ENCODE results near the gene PSMD12. TPM values are rescaled to one million over a fixed set of nuclear protein-coding genes. Genes with fewer than 3 reads are reported as not detected.

The PSMD12 gene
- total RNA-seq, 1 experiment from 2014 or later, result 192 TPM

DNA sequence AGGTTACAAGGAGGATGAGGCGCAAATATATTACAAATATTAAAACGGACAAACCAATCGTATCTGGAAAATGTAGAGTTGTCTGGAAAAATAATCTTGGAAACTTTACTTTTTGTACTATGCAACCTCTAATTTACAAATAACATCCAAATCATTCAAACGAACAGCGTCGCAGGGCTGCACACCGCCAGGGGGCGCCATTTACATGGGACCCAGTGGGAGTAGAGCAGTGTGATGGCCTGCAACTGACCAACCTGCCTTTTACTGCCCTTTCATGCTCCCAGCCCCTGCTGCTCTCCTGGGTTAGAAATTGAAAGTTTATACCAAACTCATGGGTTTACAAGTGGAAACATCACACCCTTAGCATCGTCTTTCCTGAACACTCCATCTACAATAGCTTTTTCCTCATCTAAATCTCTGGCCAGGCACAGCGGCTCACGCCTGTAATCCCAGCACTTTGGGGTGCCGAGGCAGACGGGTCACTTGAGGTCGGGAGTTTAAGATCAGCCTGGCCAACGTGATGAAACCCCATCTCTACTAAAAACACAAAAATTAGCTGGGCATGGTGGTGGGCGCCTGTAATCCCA lies 20.7 kb upstream of the PSMD12 start:
- CTCF ChIA-PET, result interaction anchor here (0.5 to 3.6 kb wide), 4 partner anchors 9 to 215 kb away, joined by 3 to 27 read pairs (median 3); no protein-coding TSS in a partner anchor
- DNase-seq (ENCODE audit: low spot score), result peak; percentile 73
- POLR2A ChIA-PET (ENCODE audit: low non-redundant PET), result no interaction called here
- Histone ChIP-seq H3K27ac (ENCODE audit: low read depth, low read length, poor library complexity, severe bottlenecking) (no peak overlapping the region), H3K36me3 (ENCODE audit: insufficient read depth, low read length, poor library complexity, severe bottlenecking) (no peaks in the 10 kb centered on the region), H3K4me3 (ENCODE audit: low read depth, low read length, poor library complexity, severe bottlenecking) (no peak overlapping the region), H3K9me3 (ENCODE audit: low read depth, low read length, poor library complexity, severe bottlenecking) (no peaks in the 10 kb centered on the region), H3K4me1 (ENCODE audit: insufficient read depth, low read length, poor library complexity, severe bottlenecking) (peaks cover 12% of the 10 kb centered on the region), H3K27me3 (replicated peaks; ENCODE audit: insufficient read depth, low read depth, low read length, poor library complexity) (no peaks in the 10 kb centered on the region)
- TF ChIP-seq, protein P1, sequence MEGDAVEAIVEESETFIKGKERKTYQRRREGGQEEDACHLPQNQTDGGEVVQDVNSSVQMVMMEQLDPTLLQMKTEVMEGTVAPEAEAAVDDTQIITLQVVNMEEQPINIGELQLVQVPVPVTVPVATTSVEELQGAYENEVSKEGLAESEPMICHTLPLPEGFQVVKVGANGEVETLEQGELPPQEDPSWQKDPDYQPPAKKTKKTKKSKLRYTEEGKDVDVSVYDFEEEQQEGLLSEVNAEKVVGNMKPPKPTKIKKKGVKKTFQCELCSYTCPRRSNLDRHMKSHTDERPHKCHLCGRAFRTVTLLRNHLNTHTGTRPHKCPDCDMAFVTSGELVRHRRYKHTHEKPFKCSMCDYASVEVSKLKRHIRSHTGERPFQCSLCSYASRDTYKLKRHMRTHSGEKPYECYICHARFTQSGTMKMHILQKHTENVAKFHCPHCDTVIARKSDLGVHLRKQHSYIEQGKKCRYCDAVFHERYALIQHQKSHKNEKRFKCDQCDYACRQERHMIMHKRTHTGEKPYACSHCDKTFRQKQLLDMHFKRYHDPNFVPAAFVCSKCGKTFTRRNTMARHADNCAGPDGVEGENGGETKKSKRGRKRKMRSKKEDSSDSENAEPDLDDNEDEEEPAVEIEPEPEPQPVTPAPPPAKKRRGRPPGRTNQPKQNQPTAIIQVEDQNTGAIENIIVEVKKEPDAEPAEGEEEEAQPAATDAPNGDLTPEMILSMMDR (conservative IDR thresholded peaks at IDR 0.05; ENCODE audit: low read depth, low read length), result peak; percentile 97
- no peak for TF ChIP-seq EZH2 (IDR thresholded peaks at IDR 0.05; ENCODE audit: borderline replicate concordance, low read depth, low read length, poor library complexity, severe bottlenecking)
- BruUV-seq (replicated peaks), result no TSS peak
- intact Hi-C loops (cut with micrococcal nuclease; ENCODE audit: unreplicated experiment), result loop anchor here (1.0 kb wide), 1 partner anchor 88 kb away; no protein-coding TSS in a partner anchor

DNA sequence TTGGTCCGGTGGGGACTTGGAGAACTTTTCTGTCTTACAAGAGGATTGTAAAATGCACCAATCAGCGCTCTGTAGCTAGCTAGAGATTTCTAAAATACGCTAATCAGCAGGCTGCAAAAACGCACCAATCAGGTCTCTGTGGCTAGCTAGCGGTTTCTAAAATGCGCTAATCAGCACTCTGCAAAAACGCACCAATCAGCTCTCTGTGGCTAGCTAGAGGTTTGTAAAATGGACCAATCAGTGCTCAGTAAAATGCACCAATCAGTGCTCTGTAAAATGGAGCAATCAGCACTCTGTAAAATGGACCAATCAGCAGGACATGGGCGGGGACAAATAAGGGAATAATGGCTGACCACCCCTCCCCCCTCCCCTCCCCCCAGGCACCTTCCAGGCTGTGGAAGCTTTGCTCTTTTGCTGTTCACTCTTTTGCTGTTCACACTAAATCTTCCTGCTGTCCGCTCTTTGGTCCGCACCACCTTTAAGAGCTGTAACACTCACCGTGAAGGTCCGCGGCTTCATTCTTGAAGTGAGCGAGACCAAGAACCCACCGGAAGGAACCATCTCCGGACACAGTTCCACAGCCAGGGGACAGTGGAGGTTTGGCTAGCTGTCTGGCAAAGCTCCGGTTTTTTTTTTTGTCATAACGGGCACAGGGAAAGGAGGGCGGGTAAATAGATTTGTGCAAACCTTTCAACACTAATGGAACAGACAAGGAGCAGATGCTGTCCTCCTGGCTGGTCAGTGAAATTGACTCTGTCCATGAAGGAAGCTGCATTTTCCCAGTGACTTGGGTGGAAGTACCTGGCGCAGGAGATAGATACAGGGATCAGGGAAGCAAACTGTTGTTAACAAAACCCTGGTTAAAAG lies 19.0 kb upstream of the PSMD12 start:
- POLR2A ChIA-PET (ENCODE audit: low non-redundant PET), result no interaction called here
- CTCF ChIA-PET, result interaction anchor here (0.6 kb wide), 1 partner anchor 239 kb away, joined by 3 read pairs; no protein-coding TSS in a partner anchor
- DNase-seq (ENCODE audit: low spot score), result no peak

DNA sequence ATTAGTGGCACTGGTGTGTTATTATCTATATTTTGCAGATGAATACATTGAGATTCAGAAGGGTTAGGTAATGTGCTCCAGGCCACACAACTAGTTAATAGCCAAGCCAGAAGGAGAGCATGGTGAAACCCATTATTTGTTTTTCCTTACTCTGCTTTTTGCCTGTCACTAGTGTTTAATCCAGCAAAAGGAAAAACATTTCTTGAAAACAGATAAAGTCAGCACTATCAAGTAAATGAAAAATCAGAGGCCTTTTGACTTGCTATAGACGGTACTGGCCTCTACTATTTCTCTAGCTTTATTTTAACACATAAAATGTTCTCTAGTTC lies 15.5 kb upstream of the PSMD12 start:
- Histone ChIP-seq H3K9me3 (ENCODE audit: low read depth, low read length, poor library complexity, severe bottlenecking) (no peaks in the 10 kb centered on the region), H3K4me1 (ENCODE audit: insufficient read depth, low read length, poor library complexity, severe bottlenecking) (no peaks in the 10 kb centered on the region), H3K27me3 (replicated peaks; ENCODE audit: insufficient read depth, low read depth, low read length, poor library complexity) (no peaks in the 10 kb centered on the region), H3K4me3 (ENCODE audit: low read depth, low read length, poor library complexity, severe bottlenecking) (no peak overlapping the region), H3K36me3 (ENCODE audit: insufficient read depth, low read length, poor library complexity, severe bottlenecking) (no peaks in the 10 kb centered on the region), H3K27ac (ENCODE audit: low read depth, low read length, poor library complexity, severe bottlenecking) (no peak overlapping the region)
- no peak for DNase-seq (ENCODE audit: low spot score)
- POLR2A ChIA-PET (ENCODE audit: low non-redundant PET), result no interaction called here
- no TSS peak for BruUV-seq (replicated peaks)
- TF ChIP-seq, protein P1 (conservative IDR thresholded peaks at IDR 0.05; ENCODE audit: low read depth, low read length), result no peak
- no peak for TF ChIP-seq EZH2 (IDR thresholded peaks at IDR 0.05; ENCODE audit: borderline replicate concordance, low read depth, low read length, poor library complexity, severe bottlenecking)
- intact Hi-C loops (cut with micrococcal nuclease; ENCODE audit: unreplicated experiment), result no loop called here
- CTCF ChIA-PET, result interaction anchor here (1.7 kb wide), 1 partner anchor 94 kb away, joined by 3 read pairs; no protein-coding TSS in a partner anchor

More for the DNA sequence above, 19.0 kb upstream of the PSMD12 start:
- Histone ChIP-seq H3K9me3 (ENCODE audit: low read depth, low read length, poor library complexity, severe bottlenecking) (no peaks in the 10 kb centered on the region), H3K4me1 (ENCODE audit: insufficient read depth, low read length, poor library complexity, severe bottlenecking) (peaks cover 4% of the 10 kb centered on the region), H3K4me3 (ENCODE audit: low read depth, low read length, poor library complexity, severe bottlenecking) (no peak overlapping the region), H3K27me3 (replicated peaks; ENCODE audit: insufficient read depth, low read depth, low read length, poor library complexity) (no peaks in the 10 kb centered on the region), H3K36me3 (ENCODE audit: insufficient read depth, low read length, poor library complexity, severe bottlenecking) (no peaks in the 10 kb centered on the region), H3K27ac (ENCODE audit: low read depth, low read length, poor library complexity, severe bottlenecking) (no peak overlapping the region)
- no peak for TF ChIP-seq EZH2 (IDR thresholded peaks at IDR 0.05; ENCODE audit: borderline replicate concordance, low read depth, low read length, poor library complexity, severe bottlenecking)
- TF ChIP-seq, protein P1 (conservative IDR thresholded peaks at IDR 0.05; ENCODE audit: low read depth, low read length), result no peak
- intact Hi-C loops (cut with micrococcal nuclease; ENCODE audit: unreplicated experiment), result no loop called here
- BruUV-seq (replicated peaks), result no TSS peak

Data from A673 (cell line).